Hair follicular keratinocyte (primary cell): ENCODE measurements around the gene HAGH. TPM values are rescaled to one million over a fixed set of nuclear protein-coding genes. Genes with fewer than 3 reads are reported as not detected.

Experiments used
- total RNA-seq: library from RNA; depleted of rRNA; stranded (reverse); fragments of >200 nt; gene quantifications from 2 replicates; pipeline ENCODE4 v1.2.3, GENCODE V29; 2015

The HAGH gene
- 59.8 and 73.5 TPM in 2 replicates for total RNA-seq

DNA sequence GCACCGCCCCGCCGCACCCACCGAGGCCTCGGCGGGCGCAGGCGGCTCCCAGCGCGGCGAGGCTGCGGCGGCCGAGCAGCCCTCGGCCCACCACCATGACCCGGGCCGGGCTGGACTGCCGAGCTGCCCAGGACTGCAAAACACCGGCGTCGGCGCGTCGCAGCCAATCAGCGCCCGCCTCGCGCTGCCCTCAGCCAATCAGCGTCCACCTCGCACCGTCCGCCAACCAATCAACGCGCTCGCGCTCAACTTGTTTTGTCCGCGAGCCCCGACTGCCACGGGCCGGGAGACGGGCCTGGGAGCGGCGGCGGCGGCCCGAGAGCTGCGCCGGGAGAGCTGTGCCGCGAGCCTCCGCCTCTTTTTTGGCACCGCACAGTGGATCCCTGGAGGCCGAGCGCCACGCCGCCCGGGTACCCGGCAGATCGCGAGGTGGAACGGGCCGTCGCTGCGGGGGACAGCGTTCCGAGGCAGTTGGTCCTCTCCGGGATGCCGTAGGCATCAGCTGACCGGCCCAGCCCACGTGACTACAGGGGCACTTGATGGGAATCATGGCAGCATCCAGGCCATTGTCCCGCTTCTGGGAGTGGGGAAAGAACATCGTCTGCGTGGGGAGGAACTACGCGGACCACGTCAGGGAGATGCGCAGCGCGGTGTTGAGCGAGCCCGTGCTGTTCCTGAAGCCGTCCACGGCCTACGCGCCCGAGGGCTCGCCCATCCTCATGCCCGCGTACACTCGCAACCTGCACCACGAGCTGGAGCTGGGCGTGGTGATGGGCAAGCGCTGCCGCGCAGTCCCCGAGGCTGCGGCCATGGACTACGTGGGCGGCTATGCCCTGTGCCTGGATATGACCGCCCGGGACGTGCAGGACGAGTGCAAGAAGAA is at the start of gene HAGH, which contains the start of gene FAHD1:
Gene HAGH, minus strand, starts transcription at position 135 of the 883 bp plus-strand sequence. Its CDS starts 38 bp downstream, at position 97.
Gene FAHD1, plus strand, starts transcription at position 516 of the 883 bp plus-strand sequence. Its CDS starts 33 bp downstream, at position 549.

DNA sequence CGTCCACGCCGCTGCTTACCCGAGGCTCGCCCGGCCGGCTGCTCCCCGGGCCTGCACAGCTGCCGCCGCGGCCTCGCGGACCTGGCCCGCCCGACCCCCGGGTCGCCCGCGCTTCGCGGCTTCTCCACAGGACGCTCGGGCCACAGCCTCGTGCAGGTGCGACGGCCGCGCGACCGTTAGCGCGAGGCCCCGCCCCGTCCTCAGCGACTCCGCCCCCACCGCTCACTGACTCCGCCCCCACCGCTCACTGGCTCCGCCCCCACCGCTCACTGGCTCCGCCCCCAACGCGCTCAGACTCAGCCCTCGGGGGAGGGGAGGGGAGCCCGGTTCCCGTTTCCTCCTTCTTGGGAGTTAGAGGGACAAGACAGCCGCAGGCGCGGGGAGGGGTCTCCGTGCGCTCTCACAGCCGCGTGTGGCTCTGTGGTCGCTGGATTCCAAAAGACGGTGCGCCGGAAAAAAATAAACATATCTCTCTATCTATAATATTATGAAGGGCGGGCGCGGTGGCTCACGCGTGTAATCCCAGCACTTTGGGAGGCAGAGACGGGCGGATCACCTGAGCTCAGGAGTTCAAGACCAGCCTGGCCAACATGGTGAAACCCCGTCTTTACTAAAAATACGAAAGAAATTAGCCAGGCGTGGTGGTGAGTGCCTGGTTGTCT is 45.5 kb upstream of the HAGH start, which contains the start of gene MEIOB:
Gene MEIOB, minus strand, starts transcription at position 191 of the 662 bp plus-strand sequence. CDS start 3,989 bp downstream, outside the sequence.

DNA sequence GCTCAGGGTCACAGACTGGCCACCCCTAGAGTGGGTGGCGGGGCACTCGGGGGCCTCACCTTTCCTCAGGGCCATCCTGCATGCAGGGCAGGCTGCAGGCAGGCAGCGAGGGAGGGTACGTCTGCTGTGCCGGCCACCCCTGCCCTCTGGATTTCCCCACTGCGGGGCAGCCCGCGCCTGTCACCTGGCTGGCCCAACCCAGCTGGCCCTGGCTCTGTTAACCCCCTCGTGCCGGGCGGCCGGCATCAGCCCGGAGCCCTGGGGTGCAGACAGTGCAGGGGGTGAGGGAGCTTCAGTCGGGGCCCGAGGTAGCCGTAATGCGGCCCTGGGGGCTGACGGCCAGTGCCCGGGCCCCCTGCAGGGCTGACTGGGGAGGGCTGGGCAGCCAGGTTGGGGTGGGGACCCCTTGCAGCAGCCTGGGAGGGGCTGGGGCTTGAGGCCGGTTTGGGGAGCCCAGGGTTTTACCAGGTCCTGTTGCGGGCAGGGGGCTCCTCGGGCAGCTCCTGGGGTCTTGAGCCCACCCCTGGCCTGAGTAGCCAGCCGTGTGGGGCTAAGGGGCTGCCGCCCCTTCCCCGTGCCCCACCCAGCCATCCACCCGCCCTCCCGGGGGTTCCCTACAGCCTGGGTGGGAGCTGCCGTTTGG is 32.9 kb downstream of the HAGH start, which contains the start of gene IGFALS:
Gene IGFALS, minus strand, starts transcription at position 128 of the 643 bp plus-strand sequence. Its CDS starts 53 bp downstream, at position 75.

GRCh38 chr16:1782408-1783264 is 44.0 kb downstream of the HAGH start, which contains the start of the genes NUBP2 and SPSB3:
TSS of gene NUBP2 (plus strand) at chr16:1782960. CDS start at chr16:1783021, 61 bp downstream.
TSS of gene SPSB3 (minus strand) at chr16:1782571. CDS start at chr16:1781483, 1,088 bp downstream.

GRCh38 chr16:1772908-1773702 is 53.5 kb downstream of the HAGH start, which contains the start of gene MRPS34:
TSS of gene MRPS34 (minus strand) at chr16:1773134. CDS start at chr16:1773119, 15 bp downstream.

GRCh38 chr16:1772362-1772907 is 54.2 kb downstream of the HAGH start, which contains the start of gene EME2:
TSS of gene EME2 (plus strand) at chr16:1772810. CDS start at chr16:1773228, 418 bp downstream.

DNA sequence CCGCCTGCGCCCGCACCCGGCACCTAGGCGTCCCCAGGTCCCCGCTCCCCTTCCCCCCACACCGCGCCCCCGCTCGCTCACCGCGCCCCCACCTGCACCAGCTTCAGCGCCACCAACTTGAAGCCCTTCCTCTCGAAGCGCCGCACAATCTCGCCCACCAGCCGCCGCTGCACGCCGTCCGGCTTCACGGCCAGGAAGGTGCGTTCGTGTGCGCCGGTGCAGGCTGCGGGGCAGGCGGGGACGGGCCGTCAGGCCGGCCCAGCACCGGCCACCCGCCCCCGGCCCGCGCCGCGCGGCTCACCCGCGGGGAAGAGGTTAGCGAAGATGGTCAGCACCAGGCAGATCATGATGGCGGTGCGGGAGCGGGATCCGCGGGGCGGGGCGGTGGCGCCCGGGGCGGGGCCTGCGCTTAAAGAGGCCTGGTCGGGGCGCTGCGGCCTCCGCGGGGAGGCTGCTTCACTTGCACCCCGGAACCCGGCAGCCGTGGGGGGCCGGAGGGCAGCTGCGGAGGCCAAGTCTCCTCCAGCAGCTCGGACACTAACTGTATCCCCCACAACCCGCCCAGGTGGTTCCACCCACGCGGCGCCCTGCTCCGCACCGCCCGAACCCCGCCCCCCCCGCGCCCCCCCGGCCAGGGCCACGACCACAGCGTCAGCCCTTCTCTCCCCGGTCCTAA is 55.3 kb downstream of the HAGH start, which contains the start of gene NME3:
Gene NME3, minus strand, starts transcription at position 356 of the 676 bp plus-strand sequence. Its CDS starts 9 bp downstream, at position 347.

Other genes starting within 250 kb of the HAGH start
- gene IFT140, start 214.8 kb downstream of the HAGH start, total RNA-seq: 8.1 and 11.2 TPM in 2 replicates
- gene CRAMP1, start 214.5 kb downstream of the HAGH start, total RNA-seq: 5.9 and 7.0 TPM in 2 replicates
- 68.1 and 84.7 TPM in 2 replicates for gene JPT2, start 148.5 kb downstream of the HAGH start, total RNA-seq
- 7.4 and 28.2 TPM in 2 replicates for gene MAPK8IP3, start 120.6 kb downstream of the HAGH start, total RNA-seq
- 53.2 and 65.0 TPM in 2 replicates for gene NME3, start 55.3 kb downstream of the HAGH start, total RNA-seq
- gene EME2, start 54.0 kb downstream of the HAGH start, total RNA-seq: 2.6 and 3.3 TPM in 2 replicates
- gene MRPS34, start 53.7 kb downstream of the HAGH start, total RNA-seq: 136 and 217 TPM in 2 replicates
- 29.6 and 50.4 TPM in 2 replicates for gene SPSB3, start 44.3 kb downstream of the HAGH start, total RNA-seq
- 95.2 and 178 TPM in 2 replicates for gene NUBP2, start 43.9 kb downstream of the HAGH start, total RNA-seq
- gene IGFALS, start 33.1 kb downstream of the HAGH start, total RNA-seq: not detected in 2 replicates
- 32.2 and 34.9 TPM in 2 replicates for gene FAHD1, start 381 bp upstream of the HAGH start, total RNA-seq
- gene MEIOB, start 45.3 kb upstream of the HAGH start, total RNA-seq: 0.08 TPM in 1 of 2 replicates, not detected in the other
- not detected in 2 replicates for gene HS3ST6, start 91.6 kb upstream of the HAGH start, total RNA-seq
- gene MSRB1, start 116.4 kb upstream of the HAGH start, total RNA-seq: 6.3 and 6.4 TPM in 2 replicates
- 0.55 TPM in 1 of 2 replicates, not detected in the other for gene RPL3L, start 127.9 kb upstream of the HAGH start, total RNA-seq
- 168 and 283 TPM in 2 replicates for gene NDUFB10, start 132.7 kb upstream of the HAGH start, total RNA-seq
- 4,608 and 4,861 TPM in 2 replicates for gene RPS2, start 138.0 kb upstream of the HAGH start, total RNA-seq
- 0.16 TPM in 1 of 2 replicates, not detected in the other for gene RNF151, start 140.0 kb upstream of the HAGH start, total RNA-seq
- 85.0 and 114 TPM in 2 replicates for gene TBL3, start 145.2 kb upstream of the HAGH start, total RNA-seq
- 1.2 and 2.1 TPM in 2 replicates for gene NOXO1, start 154.6 kb upstream of the HAGH start, total RNA-seq
- 21.3 and 23.3 TPM in 2 replicates for gene GFER, start 157.4 kb upstream of the HAGH start, total RNA-seq
- 0.68 and 5.4 TPM in 2 replicates for gene SYNGR3, start 163.1 kb upstream of the HAGH start, total RNA-seq
- gene ZNF598, start 183.0 kb upstream of the HAGH start, total RNA-seq: 62.8 and 87.5 TPM in 2 replicates
- gene NPW, start 193.0 kb upstream of the HAGH start, total RNA-seq: 0.68 TPM in 1 of 2 replicates, not detected in the other
- 7.6 and 7.9 TPM in 2 replicates for gene NHERF2, start 200.1 kb upstream of the HAGH start, total RNA-seq
- 23.2 and 40.5 TPM in 2 replicates for gene NTHL1, start 221.0 kb upstream of the HAGH start, total RNA-seq
- gene TSC2, start 221.2 kb upstream of the HAGH start, total RNA-seq: 22.3 and 23.4 TPM in 2 replicates